GM12878 (cell line): Measurements from ENCODE around the gene NCAM2. TPM values are rescaled to one million over a fixed set of nuclear protein-coding genes. Genes with fewer than 3 reads are reported as not detected.

Source experiments
- ATAC-seq: fragments of 200-7000 bp; cut with Tn5 transposase; 3 replicates; pipeline ENCODE4 v1.9.1; 2020; ENCODE audit warnings: mild to moderate bottlenecking, moderate library complexity
- BruUV-seq: library from RNA; stranded (reverse); fragments of 400-500 nt; replicated peaks from 2 replicates; lab custom pipeline; 2021; lab: Mats Ljungman, UMichigan
- CTCF ChIA-PET: fragments of 300-600 bp; sonication (Branson Sonifier 250); formaldehyde crosslinking; extraction: SDS; loops from one replicate; lab custom pipeline; 2021; ENCODE audit warnings: inconsistent platforms; lab: Yijun Ruan, JAX
- POLR2A ChIA-PET: fragments of 350-600 bp; formaldehyde crosslinking; extraction: SDS; loops from one replicate; lab custom pipeline; 2021; ENCODE audit warnings: inconsistent platforms; lab: Charles Lee
- RAD21 ChIA-PET: fragments of 300-600 bp; sonication (Branson Sonifier 250); formaldehyde crosslinking; loops from one replicate; lab custom pipeline; 2023; ENCODE audit warnings: antibody characterized with exemption; ENCODE audit not compliant: unreplicated experiment; lab: Charles Lee
- SMC1A ChIA-PET: fragments of 300-600 bp; sonication (Branson Sonifier 250); formaldehyde crosslinking; loops from one replicate; lab custom pipeline; 2023; ENCODE audit not compliant: unreplicated experiment, uncharacterized antibody; lab: Charles Lee
- DNase-seq: peaks from one replicate; pipeline ENCODE4 v3.0.0-alpha.2; 2011; ENCODE audit warnings: low read depth, low spot score
- FAIRE-seq: peaks from 3 replicates; lab custom pipeline; 2011; peaks lifted over from hg19 to GRCh38; lab: Jason Lieb, UNC
- H2AFZ ChIP-seq: 2 replicates; pipeline ENCODE4 v1.6.0; 2011; ENCODE audit warnings: low read depth, low read length, control low read depth; ENCODE audit not compliant: control insufficient read depth
- H3K27ac ChIP-seq: 2 replicates; pipeline ENCODE4 v1.5.1; 2011; ENCODE audit warnings: control low read depth; ENCODE audit not compliant: control insufficient read depth, insufficient read depth
- H3K27me3 ChIP-seq, 2 experiments: replicated peaks in 1 of 2; 2 replicates each; pipeline versions ENCODE4 v1.6.0 to v1.6.1; 2011; ENCODE audit warnings: low read length in 1 of 2; ENCODE audit not compliant: control insufficient read depth in 2 of 2, insufficient read depth in 2 of 2
- H3K36me3 ChIP-seq, 2 experiments: 2 replicates each; pipeline ENCODE4 v1.5.1; 2011; ENCODE audit warnings: low read length in 1 of 2; ENCODE audit not compliant: control insufficient read depth in 2 of 2, insufficient read depth in 2 of 2
- H3K4me1 ChIP-seq: 2 replicates; pipeline ENCODE4 v1.6.1; 2011; ENCODE audit warnings: mild to moderate bottlenecking, low read length, moderate library complexity, mixed read lengths; ENCODE audit not compliant: control insufficient read depth, insufficient read depth
- H3K4me2 ChIP-seq: 2 replicates; pipeline ENCODE4 v1.6.0; 2011; ENCODE audit warnings: control low read depth; ENCODE audit not compliant: control insufficient read depth, insufficient read depth
- H3K4me3 ChIP-seq: fragments of 200-600 bp; sonication (generic); 2 replicates; pipeline ENCODE4 v1.5.1; 2016
- H3K79me2 ChIP-seq: 2 replicates; pipeline ENCODE4 v1.6.0; 2011; ENCODE audit warnings: low read length; ENCODE audit not compliant: control insufficient read depth, insufficient read depth
- H3K9ac ChIP-seq: 2 replicates; pipeline ENCODE4 v1.8.0; 2011; ENCODE audit warnings: low read length, control low read depth, mixed read lengths; ENCODE audit not compliant: control insufficient read depth, insufficient read depth
- H3K9me3 ChIP-seq: replicated peaks from 3 replicates; pipeline ENCODE4 v1.5.1; 2011; ENCODE audit warnings: mild to moderate bottlenecking, low read length; ENCODE audit not compliant: control insufficient read depth, insufficient read depth
- H4K20me1 ChIP-seq: 2 replicates; pipeline ENCODE4 v1.6.0; 2011; ENCODE audit not compliant: control insufficient read depth, insufficient read depth
- CREB1 ChIP-seq: IDR thresholded peaks from 2 replicates; pipeline ENCODE4 v1.6.1; 2012; ENCODE audit warnings: low read depth, mild to moderate bottlenecking, inconsistent platforms
- FOXK2 ChIP-seq: fragments of 450-650 bp; IDR thresholded peaks from 2 replicates; pipeline ENCODE4 v1.6.1; 2017; ENCODE audit warnings: mild to moderate bottlenecking, moderate library complexity
- HSF1 ChIP-seq: fragments of 150-350 bp; IDR thresholded peaks from 2 replicates; pipeline ENCODE4 v1.6.1; 2014; ENCODE audit warnings: mild to moderate bottlenecking, low read depth, low read length
- PML ChIP-seq: IDR thresholded peaks from 2 replicates; pipeline ENCODE4 v1.6.1; 2012; ENCODE audit warnings: low read length, inconsistent platforms
- POU2F2 ChIP-seq: IDR thresholded peaks from 3 replicates; pipeline ENCODE4 v1.6.1; 2011; ENCODE audit warnings: low read depth, mild to moderate bottlenecking, low read length, borderline replicate concordance
- RFX5 ChIP-seq: IDR thresholded peaks from 2 replicates; pipeline ENCODE4 v1.6.1; 2011; ENCODE audit warnings: low read depth, low read length, improper control_type of control experiment
- SUZ12 ChIP-seq: fragments of 200-600 bp; sonication (generic); IDR thresholded peaks from one replicate; pipeline ENCODE4 v1.6.1; 2018; ENCODE audit warnings: antibody characterized with exemption, mild to moderate bottlenecking; ENCODE audit not compliant: unreplicated experiment
- USF1 ChIP-seq: IDR thresholded peaks from 2 replicates; pipeline ENCODE4 v1.6.1; 2011; ENCODE audit warnings: borderline replicate concordance, low read depth, mild to moderate bottlenecking, moderate library complexity, mixed read lengths, low read length; ENCODE audit not compliant: insufficient read depth; ENCODE audit errors: extremely low read length
- YBX1 ChIP-seq: fragments of 450-650 bp; IDR thresholded peaks from 2 replicates; pipeline ENCODE4 v1.6.1; 2016; ENCODE audit warnings: antibody characterized with exemption
- ZSCAN29 ChIP-seq: fragments of 450-650 bp; IDR thresholded peaks from 2 replicates; pipeline ENCODE4 v1.6.1; 2017; ENCODE audit warnings: mild to moderate bottlenecking, moderate library complexity
- in situ Hi-C: fragments of 300-500 bp; cut with MboI; formaldehyde crosslinking; loops from 9 replicates; pipeline ENCODE4 v1.14.3; 2018; ENCODE audit warnings: mixed read lengths
- intact Hi-C: fragments of 100-400 bp; cut with micrococcal nuclease; formaldehyde crosslinking; loops from one replicate; pipeline ENCODE4 v1.14.2; 2022; ENCODE audit not compliant: unreplicated experiment
- polyA plus RNA-seq, 11 experiments: library from polyadenylated mRNA; depleted of rRNA in 4 of 11; unstranded in 6 of 11; stranded (reverse) in 5 of 11; fragments of >200 nt; fragmentation: Nextera tagmentation in 4 of 11; fragmentation: Illumina TruSeq in 1 of 11; extraction: Ambion mirVana in 4 of 11; extraction: Trizol in 1 of 11; gene quantifications; 1 replicate in 1 of 11; 2 replicates in 10 of 11; pipeline versions ENCODE4 v1.2.1 to v1.2.3, GENCODE V29; 2011 to 2016; ENCODE audit warnings: inconsistent platforms in 2 of 11, missing spikeins in 2 of 11, low read depth in 1 of 11
- total RNA-seq, 4 experiments: library from RNA; depleted of rRNA in 3 of 4; stranded (reverse); fragments of >200 nt in 3 of 4; fragmentation: Illumina TruSeq in 1 of 4; extraction: Trizol in 1 of 4; gene quantifications; 2 replicates each; pipeline versions ENCODE4 v1.2.1 to v1.2.3, GENCODE V29; 2013 to 2021
- TF ChIP-seq, protein P1 (sequence below): IDR thresholded peaks from 2 replicates; pipeline ENCODE4 v1.6.1; 2012; ENCODE audit warnings: low read depth, low read length, improper control_type of control experiment
- TF ChIP-seq, protein P2 (sequence below): fragments of 450-650 bp; IDR thresholded peaks from 2 replicates; pipeline ENCODE4 v1.6.1; 2018; ENCODE audit warnings: borderline replicate concordance, mild to moderate bottlenecking; ENCODE audit not compliant: partially characterized antibody

Gene NCAM2
- total and polyA plus RNA-seq, 10 of the 15 experiments (the other 5 are each of a cell fraction or from before 2014, with no cell fraction given): 0.23 to 0.27 TPM; not detected in 8

DNA sequence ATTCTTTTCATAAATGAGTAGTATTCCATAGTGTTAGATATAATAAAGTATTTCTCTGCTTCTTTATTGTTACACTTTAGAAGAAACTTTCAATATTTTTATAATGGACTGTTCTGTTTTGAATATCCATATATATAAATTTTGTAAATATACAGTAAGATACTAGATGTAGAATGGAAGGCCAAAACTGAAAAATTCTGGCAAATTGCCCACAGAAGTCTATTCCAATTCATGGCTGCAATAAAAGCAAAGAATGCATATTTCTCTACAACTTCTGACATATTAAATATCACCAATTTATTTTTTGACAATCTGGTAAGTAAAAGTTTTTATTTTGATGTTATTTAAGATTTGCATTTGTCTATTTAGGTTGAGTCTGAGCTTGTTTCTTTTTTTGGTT lies 532.5 kb downstream of the NCAM2 start:
- no peaks in the 10 kb centered on the region for H3K79me2 ChIP-seq
- TF ChIP-seq FOXK2: no peak
- TF ChIP-seq, protein P1, sequence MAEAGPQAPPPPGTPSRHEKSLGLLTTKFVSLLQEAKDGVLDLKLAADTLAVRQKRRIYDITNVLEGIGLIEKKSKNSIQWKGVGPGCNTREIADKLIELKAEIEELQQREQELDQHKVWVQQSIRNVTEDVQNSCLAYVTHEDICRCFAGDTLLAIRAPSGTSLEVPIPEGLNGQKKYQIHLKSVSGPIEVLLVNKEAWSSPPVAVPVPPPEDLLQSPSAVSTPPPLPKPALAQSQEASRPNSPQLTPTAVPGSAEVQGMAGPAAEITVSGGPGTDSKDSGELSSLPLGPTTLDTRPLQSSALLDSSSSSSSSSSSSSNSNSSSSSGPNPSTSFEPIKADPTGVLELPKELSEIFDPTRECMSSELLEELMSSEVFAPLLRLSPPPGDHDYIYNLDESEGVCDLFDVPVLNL: no peak
- no peak for TF ChIP-seq SUZ12
- no peak for TF ChIP-seq YBX1
- TF ChIP-seq, protein P2, sequence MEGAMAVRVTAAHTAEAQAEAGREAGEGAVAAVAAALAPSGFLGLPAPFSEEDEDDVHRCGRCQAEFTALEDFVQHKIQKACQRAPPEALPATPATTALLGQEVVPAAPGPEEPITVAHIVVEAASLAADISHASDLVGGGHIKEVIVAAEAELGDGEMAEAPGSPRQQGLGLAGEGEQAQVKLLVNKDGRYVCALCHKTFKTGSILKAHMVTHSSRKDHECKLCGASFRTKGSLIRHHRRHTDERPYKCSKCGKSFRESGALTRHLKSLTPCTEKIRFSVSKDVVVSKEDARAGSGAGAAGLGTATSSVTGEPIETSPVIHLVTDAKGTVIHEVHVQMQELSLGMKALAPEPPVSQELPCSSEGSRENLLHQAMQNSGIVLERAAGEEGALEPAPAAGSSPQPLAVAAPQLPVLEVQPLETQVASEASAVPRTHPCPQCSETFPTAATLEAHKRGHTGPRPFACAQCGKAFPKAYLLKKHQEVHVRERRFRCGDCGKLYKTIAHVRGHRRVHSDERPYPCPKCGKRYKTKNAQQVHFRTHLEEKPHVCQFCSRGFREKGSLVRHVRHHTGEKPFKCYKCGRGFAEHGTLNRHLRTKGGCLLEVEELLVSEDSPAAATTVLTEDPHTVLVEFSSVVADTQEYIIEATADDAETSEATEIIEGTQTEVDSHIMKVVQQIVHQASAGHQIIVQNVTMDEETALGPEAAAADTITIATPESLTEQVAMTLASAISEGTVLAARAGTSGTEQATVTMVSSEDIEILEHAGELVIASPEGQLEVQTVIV: no peak
- no peak for TF ChIP-seq USF1
- TF ChIP-seq POU2F2: no peak
- no peak for TF ChIP-seq PML
- no peak for TF ChIP-seq RFX5
- no peak for TF ChIP-seq CREB1
- no peak for TF ChIP-seq HSF1
- TF ChIP-seq ZSCAN29: no peak
- BruUV-seq: no TSS peak
- H3K9ac ChIP-seq: no peak overlapping the region
- H3K27ac ChIP-seq: no peak overlapping the region
- H3K4me3 ChIP-seq: no peak overlapping the region
- intact Hi-C loops (no loop called here), in situ Hi-C loops (no loop called here)
- H3K36me3 ChIP-seq: no peaks in the 10 kb centered on the region
- ChIA-PET RAD21 (no interaction called here), CTCF (no interaction called here), POLR2A (no interaction called here), SMC1A (interaction anchor here (0.6 kb wide), 1 partner anchor 78 kb away, joined by 3 read pairs; no protein-coding TSS in a partner anchor)
- no peaks in the 10 kb centered on the region for H3K27me3 ChIP-seq
- no peak for ATAC-seq
- H3K9me3 ChIP-seq: no peaks in the 10 kb centered on the region
- no peak overlapping the region for H2AFZ ChIP-seq
- no peak for FAIRE-seq
- no peaks in the 10 kb centered on the region for H4K20me1 ChIP-seq
- no peak for DNase-seq
- H3K4me1 ChIP-seq: no peaks in the 10 kb centered on the region
- no peak overlapping the region for H3K4me2 ChIP-seq
